ENCODE measurements around the gene MLLT11.
A peak's percentile ranks its signal among the peaks of the same experiment; 100 is the strongest.

MLLT11 gene

GRCh38 chr1:151060007-151060656 is at the start of gene MLLT11:
Gene MLLT11, plus strand, starts transcription at chr1:151060397. Its CDS starts 6,828 bp downstream, at chr1:151067225.
- peak; percentile 67 for DNase-seq

GRCh38 chr1:151011154-151011850 is 48.9 kb upstream of the MLLT11 start:
- DNase-seq = no peak

- DNase-seq = no peak
Observed at GRCh38 chr1:151012684-151013471, 47.3 kb upstream of the MLLT11 start.

- DNase-seq = no peak
Observed at GRCh38 chr1:151013518-151013917, 46.7 kb upstream of the MLLT11 start.

- peak; percentile 55 for DNase-seq
Observed at GRCh38 chr1:151024540-151025146, 35.6 kb upstream of the MLLT11 start.

- no peak for DNase-seq
Observed at GRCh38 chr1:151026460-151026859, 33.7 kb upstream of the MLLT11 start.

- DNase-seq = no peak
Observed at GRCh38 chr1:151032164-151032563, 28.0 kb upstream of the MLLT11 start.

GRCh38 chr1:151035167-151035566 is 25.0 kb upstream of the MLLT11 start:
- no peak for DNase-seq

GRCh38 chr1:151036356-151036755 is 23.8 kb upstream of the MLLT11 start, which contains the start of gene BNIPL:
Gene BNIPL, plus strand, starts transcription at chr1:151036586. Its CDS starts 140 bp downstream, at chr1:151036726.
- no peak for DNase-seq

- no peak for DNase-seq
Observed at GRCh38 chr1:151037032-151037431, 23.2 kb upstream of the MLLT11 start.

- DNase-seq = no peak
Observed at GRCh38 chr1:151039521-151039920, 20.7 kb upstream of the MLLT11 start.

GRCh38 chr1:151043163-151043562 is 17.0 kb upstream of the MLLT11 start:
- DNase-seq = no peak

GRCh38 chr1:151047591-151047924 is 12.6 kb upstream of the MLLT11 start, which contains the start of gene C1orf56:
Gene C1orf56, plus strand, starts transcription at chr1:151047751. Its CDS starts 97 bp downstream, at chr1:151047848.
- DNase-seq = peak; percentile 57

- peak; percentile 78 for DNase-seq
Observed at GRCh38 chr1:151047925-151048644, 12.1 kb upstream of the MLLT11 start.

GRCh38 chr1:151048645-151049032 is 11.6 kb upstream of the MLLT11 start:
- DNase-seq = no peak

- DNase-seq = no peak
Observed at GRCh38 chr1:151049458-151049857, 10.7 kb upstream of the MLLT11 start.

GRCh38 chr1:151050051-151050688 is 10.0 kb upstream of the MLLT11 start:
- DNase-seq = no peak

GRCh38 chr1:151051356-151052009 is 8.7 kb upstream of the MLLT11 start:
- DNase-seq = no peak

- DNase-seq = no peak
Observed at GRCh38 chr1:151054971-151055547, 5.1 kb upstream of the MLLT11 start.

GRCh38 chr1:151055581-151055980 is 4.6 kb upstream of the MLLT11 start:
- no peak for DNase-seq

GRCh38 chr1:151056149-151056548 is 4.0 kb upstream of the MLLT11 start:
- no peak for DNase-seq
